WTC11 (cell line): ENCODE data around the gene LGALSL. TPM values are rescaled to one million over a fixed set of nuclear protein-coding genes. Genes with fewer than 3 reads are reported as not detected.

Experiments
- ATAC-seq: fragments of 200-7000 bp; cut with Tn5 transposase; 2 replicates; pipeline ENCODE4 v1.10.0; 2021; ENCODE audit warnings: mild to moderate bottlenecking, moderate library complexity
- CTCF ChIA-PET: fragments of 300-600 bp; sonication (Branson Sonifier 250); formaldehyde crosslinking; loops from one replicate; lab custom pipeline; 2021; ENCODE audit warnings: antibody characterized with exemption; lab: Charles Lee
- POLR2A ChIA-PET: fragments of 350-600 bp; sonication (Branson Sonifier 250); formaldehyde crosslinking; loops from one replicate; lab custom pipeline; 2021; ENCODE audit warnings: antibody characterized with exemption; lab: Charles Lee
- DNase-seq: peaks from one replicate; pipeline ENCODE4 v3.0.0; 2021; ENCODE audit warnings: low spot score
- H3K27ac Mint-ChIP-seq: 2 replicates; pipeline ENCODE4 v1.8.0; 2021; ENCODE audit warnings: mixed read lengths
- H3K27me3 Mint-ChIP-seq: 2 replicates; pipeline ENCODE4 v1.8.0; 2021; ENCODE audit warnings: low read depth, mild to moderate bottlenecking, moderate library complexity, mixed read lengths
- H3K36me3 Mint-ChIP-seq: 2 replicates; pipeline ENCODE4 v1.8.0; 2021; ENCODE audit warnings: mixed read lengths
- H3K4me1 Mint-ChIP-seq: 2 replicates; pipeline ENCODE4 v1.8.0; 2022; ENCODE audit warnings: mixed read lengths
- H3K4me3 Mint-ChIP-seq: 2 replicates; pipeline ENCODE4 v1.8.0; 2021; ENCODE audit warnings: mild to moderate bottlenecking, moderate library complexity, mixed read lengths
- H3K9me3 Mint-ChIP-seq: 2 replicates; pipeline ENCODE4 v1.8.0; 2021; ENCODE audit warnings: mixed read lengths
- AFF4 ChIP-seq: sonication (generic); formaldehyde crosslinking; IDR thresholded peaks from 2 replicates; pipeline ENCODE4 v1.8.1; 2023; ENCODE audit warnings: mild to moderate bottlenecking, missing genetic modification reagents, borderline replicate concordance
- E2F4 ChIP-seq: sonication (generic); formaldehyde crosslinking; IDR thresholded peaks from 2 replicates; pipeline ENCODE4 v1.8.1; 2022; ENCODE audit warnings: low read depth, mild to moderate bottlenecking, moderate library complexity, missing genetic modification reagents, borderline replicate concordance
- E2F5 ChIP-seq: sonication (generic); formaldehyde crosslinking; IDR thresholded peaks from 2 replicates; pipeline ENCODE4 v1.8.1; 2022; ENCODE audit warnings: mild to moderate bottlenecking, moderate library complexity, missing genetic modification reagents
- ELF4 ChIP-seq: sonication (generic); formaldehyde crosslinking; IDR thresholded peaks from 2 replicates; pipeline ENCODE4 v1.8.1; 2022; ENCODE audit warnings: low read depth, mild to moderate bottlenecking, moderate library complexity, missing genetic modification reagents
- ETV6 ChIP-seq: sonication (generic); formaldehyde crosslinking; IDR thresholded peaks from 2 replicates; pipeline ENCODE4 v1.8.1; 2022; ENCODE audit warnings: mild to moderate bottlenecking, missing genetic modification reagents
- FOXP1 ChIP-seq: sonication (generic); formaldehyde crosslinking; IDR thresholded peaks from 2 replicates; pipeline ENCODE4 v1.8.0; 2022; ENCODE audit warnings: missing genetic modification reagents, mild to moderate bottlenecking, moderate library complexity, borderline replicate concordance
- GABPB1 ChIP-seq: sonication (generic); formaldehyde crosslinking; IDR thresholded peaks from 2 replicates; pipeline ENCODE4 v1.8.1; 2023; ENCODE audit warnings: mild to moderate bottlenecking, missing genetic modification reagents
- MYBL2 ChIP-seq: sonication (generic); formaldehyde crosslinking; IDR thresholded peaks from 2 replicates; pipeline ENCODE4 v1.8.1; 2023; ENCODE audit warnings: mild to moderate bottlenecking, moderate library complexity, missing genetic modification reagents
- NFE2L1 ChIP-seq: sonication (generic); formaldehyde crosslinking; IDR thresholded peaks from 2 replicates; pipeline ENCODE4 v1.8.1; 2023; ENCODE audit warnings: missing genetic modification reagents
- NR1H2 ChIP-seq: sonication (generic); formaldehyde crosslinking; IDR thresholded peaks from 2 replicates; pipeline ENCODE4 v1.9.0; 2021; ENCODE audit warnings: mild to moderate bottlenecking, moderate library complexity, missing genetic modification reagents
- NR2C2 ChIP-seq: sonication (generic); formaldehyde crosslinking; IDR thresholded peaks from 2 replicates; pipeline ENCODE4 v1.8.0; 2022; ENCODE audit warnings: mild to moderate bottlenecking, missing genetic modification reagents
- OVOL2 ChIP-seq: fragments of 250-450 bp; sonication (Bioruptor Pico); IDR thresholded peaks from 2 replicates; pipeline ENCODE4 v1.9.0; 2021; ENCODE audit warnings: mild to moderate bottlenecking, borderline replicate concordance
- SMAD4 ChIP-seq: sonication (generic); formaldehyde crosslinking; IDR thresholded peaks from 2 replicates; pipeline ENCODE4 v1.8.0; 2022; ENCODE audit warnings: mild to moderate bottlenecking, missing genetic modification reagents
- TCF7 ChIP-seq: sonication (generic); formaldehyde crosslinking; IDR thresholded peaks from 2 replicates; pipeline ENCODE4 v1.8.0; 2022; ENCODE audit warnings: mild to moderate bottlenecking, low read depth, missing genetic modification reagents, moderate library complexity
- TEAD1 ChIP-seq: sonication (generic); formaldehyde crosslinking; IDR thresholded peaks from 2 replicates; pipeline ENCODE4 v1.8.0; 2022; ENCODE audit warnings: mild to moderate bottlenecking, missing genetic modification reagents
- TEAD4 ChIP-seq: sonication (generic); formaldehyde crosslinking; IDR thresholded peaks from 2 replicates; pipeline ENCODE4 v1.8.0; 2022; ENCODE audit warnings: mild to moderate bottlenecking, missing genetic modification reagents
- ZNF138 ChIP-seq: sonication (generic); formaldehyde crosslinking; conservative IDR thresholded peaks from 2 replicates; pipeline ENCODE4 v1.8.1; 2022; ENCODE audit warnings: mild to moderate bottlenecking, moderate library complexity, missing genetic modification reagents
- ZNF425 ChIP-seq: fragments of 250-450 bp; sonication (Bioruptor Pico); conservative IDR thresholded peaks from 2 replicates; pipeline ENCODE4 v1.9.0; 2021; ENCODE audit warnings: mild to moderate bottlenecking
- total RNA-seq: library from RNA; stranded (reverse); gene quantifications from 3 replicates; pipeline ENCODE4 v1.2.3, GENCODE V29; 2021
- TF ChIP-seq, protein P1 (sequence below): sonication (generic); formaldehyde crosslinking; IDR thresholded peaks from 2 replicates; pipeline ENCODE4 v1.8.1; 2023; ENCODE audit warnings: mild to moderate bottlenecking, missing genetic modification reagents, moderate library complexity

LGALSL gene
- total RNA-seq, 1 experiment from 2014 or later, result 21.0 TPM

GRCh38 chr2:64460330-64460729 lies 6.4 kb downstream of the LGALSL start:
- no peak for ATAC-seq
- POLR2A ChIA-PET, result no interaction called here
- no peaks in the 10 kb centered on the region for H3K27me3 Mint-ChIP-seq
- TF ChIP-seq GABPB1 (no peak), ELF4 (CRISPR knock-in tag) (no peak)
- DNase-seq, result no peak
- H3K4me1 Mint-ChIP-seq, result peaks cover 17% of the 10 kb centered on the region
- no peak overlapping the region for H3K4me3 Mint-ChIP-seq
- H3K27ac Mint-ChIP-seq, result no peak overlapping the region
- peaks cover 19% of the 10 kb centered on the region for H3K36me3 Mint-ChIP-seq
- CTCF ChIA-PET, result interaction anchor here (2.2 kb wide), 1 partner anchor 27 kb away, joined by 7 read pairs; no protein-coding TSS in a partner anchor
- H3K9me3 Mint-ChIP-seq, result no peaks in the 10 kb centered on the region

GRCh38 chr2:64461271-64462058 lies 7.5 kb downstream of the LGALSL start:
- ChIA-PET CTCF (interaction anchor here (1.1 to 4.1 kb wide), 3 partner anchors 10 to 130 kb away, joined by 3 to 20 read pairs (median 8); no protein-coding TSS in a partner anchor), POLR2A (no interaction called here)
- H3K27ac Mint-ChIP-seq, result no peak overlapping the region
- peaks cover 13% of the 10 kb centered on the region for H3K4me1 Mint-ChIP-seq
- peaks cover 16% of the 10 kb centered on the region for H3K36me3 Mint-ChIP-seq
- no peak for ATAC-seq
- no peak overlapping the region for H3K4me3 Mint-ChIP-seq
- no peak for DNase-seq
- H3K27me3 Mint-ChIP-seq, result no peaks in the 10 kb centered on the region
- H3K9me3 Mint-ChIP-seq, result no peaks in the 10 kb centered on the region
- TF ChIP-seq, protein P1, sequence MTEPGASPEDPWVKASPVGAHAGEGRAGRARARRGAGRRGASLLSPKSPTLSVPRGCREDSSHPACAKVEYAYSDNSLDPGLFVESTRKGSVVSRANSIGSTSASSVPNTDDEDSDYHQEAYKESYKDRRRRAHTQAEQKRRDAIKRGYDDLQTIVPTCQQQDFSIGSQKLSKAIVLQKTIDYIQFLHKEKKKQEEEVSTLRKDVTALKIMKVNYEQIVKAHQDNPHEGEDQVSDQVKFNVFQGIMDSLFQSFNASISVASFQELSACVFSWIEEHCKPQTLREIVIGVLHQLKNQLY (CRISPR knock-in tag), result no peak
- TF ChIP-seq E2F5 (CRISPR knock-in tag), result no peak

- Mint-ChIP-seq H3K4me1 (peaks cover 13% of the 10 kb centered on the region), H3K36me3 (peaks cover 14% of the 10 kb centered on the region), H3K9me3 (no peaks in the 10 kb centered on the region), H3K4me3 (no peak overlapping the region), H3K27me3 (no peaks in the 10 kb centered on the region; the same call in 1 of the 2 replicates), H3K27ac (no peak overlapping the region)
- DNase-seq (no peak), ATAC-seq (no peak)
- POLR2A ChIA-PET, result no interaction called here
- CTCF ChIA-PET, result interaction anchor here (1.1 to 4.1 kb wide), 3 partner anchors 9 to 131 kb away, joined by 3 to 20 read pairs (median 8); no protein-coding TSS in a partner anchor
- no peak for TF ChIP-seq OVOL2
- no peak for TF ChIP-seq NR2C2
- TF ChIP-seq SMAD4 (CRISPR knock-in tag), result no peak
- TF ChIP-seq FOXP1, result no peak
- TF ChIP-seq ETV6 (CRISPR knock-in tag), result no peak
- no peak for TF ChIP-seq AFF4
Observed at GRCh38 chr2:64462171-64462570, 8.2 kb downstream of the LGALSL start.

DNA sequence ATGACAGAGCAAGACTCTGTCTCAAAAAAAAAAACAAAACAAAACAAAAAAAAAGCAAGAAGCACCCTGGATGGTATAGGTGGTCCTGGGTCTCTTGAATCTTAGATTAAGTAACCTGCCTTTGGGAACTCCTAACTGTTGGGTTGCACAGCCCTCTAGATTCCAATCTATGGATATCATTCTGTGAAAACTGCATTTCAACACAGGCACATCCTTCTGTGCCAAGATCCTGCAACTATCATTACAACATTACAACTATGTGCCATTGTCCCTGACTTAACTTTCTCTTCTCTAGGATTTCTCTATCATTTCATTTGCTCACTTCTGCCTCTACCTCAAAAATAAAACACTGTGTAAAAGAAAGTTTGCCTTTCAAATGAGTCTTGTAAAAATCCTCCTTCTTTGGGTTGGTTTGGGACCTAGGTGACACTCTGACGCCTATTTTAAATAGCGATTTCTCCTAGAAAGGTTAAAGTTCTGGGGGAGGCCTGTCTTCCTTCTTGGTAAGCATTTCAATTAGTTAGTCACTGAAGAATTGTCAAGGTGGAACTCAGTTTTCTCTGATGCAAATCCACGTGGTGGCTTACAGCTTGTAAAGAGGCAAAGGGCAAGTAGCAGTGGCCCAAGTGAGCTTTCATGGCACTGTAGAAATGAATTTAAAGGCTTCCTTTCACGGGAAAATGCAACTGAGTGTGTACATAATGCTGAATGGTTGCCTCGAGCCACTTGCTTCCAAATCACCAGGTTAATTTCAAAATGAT lies 9.2 kb downstream of the LGALSL start:
- peaks cover 14% of the 10 kb centered on the region for H3K4me1 Mint-ChIP-seq
- ChIA-PET POLR2A (no interaction called here), CTCF (interaction anchor here (1.1 to 4.1 kb wide), 3 partner anchors 8 to 132 kb away, joined by 3 to 20 read pairs (median 8); no protein-coding TSS in a partner anchor)
- no peak overlapping the region for H3K4me3 Mint-ChIP-seq
- peaks cover 10% of the 10 kb centered on the region for H3K36me3 Mint-ChIP-seq
- H3K27me3 Mint-ChIP-seq, result no peaks in the 10 kb centered on the region; the same call in 1 of the 2 replicates
- no peak for DNase-seq
- no peak overlapping the region for H3K27ac Mint-ChIP-seq
- ATAC-seq, result no peak
- no peaks in the 10 kb centered on the region for H3K9me3 Mint-ChIP-seq
- TF ChIP-seq OVOL2 (no peak), TEAD4 (CRISPR knock-in tag) (no peak), NFE2L1 (no peak), E2F4 (CRISPR knock-in tag) (no peak), MYBL2 (CRISPR knock-in tag) (no peak), ZNF425 (CRISPR knock-in tag) (no peak), NR1H2 (CRISPR knock-in tag) (no peak), TEAD1 (CRISPR knock-in tag) (no peak), TCF7 (CRISPR knock-in tag) (no peak), ZNF138 (no peak)
